Measurements from ENCODE around the gene CDKL5.
"Not testable (repeated sequence)": the region's sequence is repeated elsewhere in the genome, so short reads cannot be mapped to it uniquely, and the experiment has no call there.

The CDKL5 gene

DNA sequence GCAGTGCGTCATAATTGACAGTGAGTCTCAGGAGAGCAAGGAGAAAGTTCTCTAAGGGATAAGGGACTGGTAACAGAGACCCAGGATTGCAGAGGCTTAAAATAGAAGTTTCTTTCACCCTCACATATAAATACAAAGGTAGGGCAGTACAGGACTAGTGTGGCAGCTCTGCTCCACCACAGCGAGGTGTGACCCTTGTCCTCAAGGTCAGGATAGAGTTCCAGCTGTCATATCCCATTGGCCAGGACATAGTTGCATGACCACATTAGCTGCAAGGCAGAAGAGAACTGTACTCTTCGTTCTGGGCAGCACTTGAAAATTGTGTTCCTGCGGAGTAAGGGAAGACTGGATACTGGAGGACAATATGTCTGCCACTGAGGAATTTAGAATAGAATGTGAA lies 152.0 kb downstream of the CDKL5 start:
- DNase-seq, result no peak

DNA sequence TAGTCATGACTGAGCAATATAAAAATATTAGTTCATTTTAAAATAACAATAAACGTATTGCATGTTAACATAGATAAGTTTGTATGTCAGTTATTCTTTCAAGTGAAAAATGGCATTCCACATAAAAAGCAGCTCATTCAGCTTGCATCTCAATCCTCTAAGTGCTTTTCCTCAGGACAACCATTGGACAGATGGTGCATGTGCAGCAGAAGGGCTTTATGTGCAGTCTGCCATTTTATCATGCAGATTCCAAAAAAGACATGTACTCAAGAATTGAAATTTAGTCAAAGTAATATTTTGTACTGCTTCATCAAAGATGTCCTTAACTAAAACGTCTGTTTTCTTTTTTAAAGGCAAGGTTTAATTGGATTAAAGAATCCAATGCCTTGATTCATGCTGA lies 153.1 kb downstream of the CDKL5 start:
- DNase-seq, result no peak

DNA sequence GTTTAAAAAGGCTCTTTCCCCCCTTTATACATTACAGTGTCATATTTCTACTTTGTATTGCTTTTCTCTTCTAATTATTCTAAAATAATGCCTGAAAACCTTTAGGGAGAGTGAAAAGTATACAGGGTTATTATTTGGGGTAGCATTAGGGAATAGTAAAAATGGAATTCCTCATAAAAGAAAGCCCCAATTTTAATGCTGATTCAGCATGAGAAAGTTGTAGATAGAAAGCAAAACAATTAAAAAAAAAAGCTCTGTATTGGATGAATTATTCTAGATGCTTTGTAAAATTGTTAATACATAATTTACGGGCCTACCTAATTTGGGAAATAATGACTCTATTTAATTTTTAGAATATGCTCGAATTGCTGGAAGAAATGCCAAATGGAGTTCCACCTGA lies 154.1 kb downstream of the CDKL5 start:
- no peak for DNase-seq

DNA sequence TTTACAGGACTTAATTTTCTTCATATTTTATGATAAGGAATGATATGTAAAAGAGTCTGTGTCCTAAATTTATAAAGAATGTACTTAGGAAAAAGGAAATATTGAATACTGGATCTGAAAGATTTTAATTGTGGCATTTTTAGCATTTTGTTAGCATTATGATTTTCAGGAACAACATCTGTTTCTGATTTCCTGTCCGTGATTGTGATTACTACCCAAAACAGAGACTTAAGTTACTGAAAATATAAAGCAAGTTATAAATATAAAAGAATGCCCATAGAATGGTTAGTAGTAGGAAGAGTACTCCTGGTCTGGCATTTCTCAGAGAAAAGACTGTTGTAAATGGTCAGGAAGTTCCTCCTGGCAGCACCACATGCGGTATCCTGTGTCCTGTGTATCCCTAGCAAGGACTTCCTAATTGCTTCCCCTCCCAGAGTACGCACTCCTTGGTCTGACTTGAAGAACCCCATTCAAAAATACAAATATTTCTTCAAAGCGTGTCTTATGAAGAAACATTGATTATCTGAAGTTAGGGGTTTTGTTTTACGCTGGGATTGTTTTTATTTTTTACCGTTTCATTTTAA lies 157.6 kb downstream of the CDKL5 start:
- peak; percentile 13 for DNase-seq

GRCh38 chrX:18589292-18589691 lies 163.9 kb downstream of the CDKL5 start:
- DNase-seq, result not testable (repeated sequence)

DNA sequence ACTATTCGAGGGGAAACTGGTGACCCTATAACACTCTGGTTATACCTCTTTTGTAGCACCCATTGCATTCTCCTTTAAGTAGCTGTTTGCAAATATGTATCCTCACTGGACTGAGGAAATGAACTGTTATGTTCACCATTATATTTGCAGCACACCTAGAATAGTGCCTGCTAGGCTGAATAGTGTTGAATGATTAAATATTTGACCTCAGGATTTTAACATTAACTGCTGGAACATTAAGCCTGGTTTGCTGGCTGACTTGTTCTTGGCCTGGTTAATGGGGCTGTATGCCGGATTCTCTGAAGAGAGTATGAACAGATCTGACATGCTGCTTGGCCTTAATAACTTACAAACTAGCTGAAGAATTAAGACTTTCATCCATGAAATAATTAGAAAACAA lies 166.4 kb downstream of the CDKL5 start:
- DNase-seq, result no peak

GRCh38 chrX:18594079-18594478 lies 168.7 kb downstream of the CDKL5 start:
- no peak for DNase-seq

GRCh38 chrX:18596096-18596495 lies 170.7 kb downstream of the CDKL5 start:
- DNase-seq, result no peak

- peak; percentile 46 for DNase-seq
Observed at GRCh38 chrX:18598413-18598812, 173.0 kb downstream of the CDKL5 start.

- no peak for DNase-seq
Observed at GRCh38 chrX:18607966-18608365, 182.6 kb downstream of the CDKL5 start.

DNA sequence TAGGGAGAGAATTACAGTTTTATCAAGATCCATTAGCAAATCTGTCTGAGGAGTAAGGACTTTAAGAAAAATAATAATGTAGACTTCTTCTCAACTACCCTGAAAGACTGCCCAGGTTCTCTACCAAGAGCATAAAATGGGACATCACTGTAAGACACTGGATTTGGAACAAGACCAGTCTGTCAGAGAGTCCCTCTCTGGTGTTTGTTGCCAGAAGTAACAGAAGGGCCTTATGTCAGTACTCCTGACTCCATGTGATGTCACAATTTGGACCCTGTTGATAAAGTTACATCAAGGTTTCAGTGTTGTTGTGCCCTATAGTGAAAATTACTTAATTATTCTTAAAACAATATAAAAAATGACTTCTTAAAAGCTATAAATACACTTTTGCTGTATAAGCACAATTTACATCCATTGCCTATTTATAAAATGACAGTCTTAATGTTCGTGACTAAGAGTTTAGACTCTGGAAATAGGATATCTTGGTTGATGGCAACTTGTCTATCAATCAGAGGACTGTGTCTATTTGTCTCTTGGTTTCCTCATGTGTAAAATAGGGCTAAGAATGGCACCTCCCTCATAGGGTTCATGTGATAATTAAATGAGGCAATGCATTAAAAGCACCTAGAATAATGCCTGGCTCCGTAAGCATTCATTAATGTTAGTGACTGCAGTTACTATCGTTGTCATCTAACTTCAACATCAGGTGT lies 188.7 kb downstream of the CDKL5 start:
- no peak for DNase-seq

GRCh38 chrX:18616688-18617406 lies 191.4 kb downstream of the CDKL5 start:
- DNase-seq, result no peak

DNA sequence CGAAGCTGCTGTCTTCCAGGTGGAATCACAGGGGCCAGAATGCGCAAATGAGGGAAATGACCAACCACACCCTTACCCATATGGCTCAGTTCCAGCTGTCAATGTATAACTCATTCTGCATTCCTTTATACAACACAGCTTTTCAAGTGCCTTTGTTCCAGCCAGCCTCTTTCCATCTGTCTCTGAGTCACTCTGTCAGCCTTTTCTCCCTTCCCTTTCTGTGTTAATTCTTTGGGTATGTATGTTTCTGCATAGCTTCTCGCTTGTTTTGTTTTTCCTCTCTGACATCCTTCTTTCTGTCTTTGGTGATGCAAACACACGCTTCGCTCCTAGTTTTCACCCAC lies 192.0 kb downstream of the CDKL5 start:
- DNase-seq, result peak; percentile 81

DNA sequence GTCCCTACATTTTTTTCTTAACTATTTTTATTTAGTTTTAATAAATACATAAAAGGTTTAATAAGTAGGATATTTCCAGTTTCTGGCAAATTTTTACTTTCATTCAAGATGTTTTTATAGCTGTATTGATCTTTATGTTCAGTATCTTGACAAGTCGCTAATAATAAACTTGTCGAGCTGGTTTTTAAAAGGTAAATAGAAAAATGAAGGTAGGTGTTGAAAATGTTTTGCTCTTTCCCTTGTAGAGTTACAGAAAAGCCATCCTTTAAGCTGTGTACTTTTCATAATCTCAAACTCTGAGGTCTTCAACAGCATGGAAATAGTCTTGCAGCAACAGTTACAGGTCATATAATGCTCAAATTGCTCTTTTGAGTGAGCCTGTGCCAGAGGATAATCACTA lies 193.9 kb downstream of the CDKL5 start:
- no peak for DNase-seq

DNA sequence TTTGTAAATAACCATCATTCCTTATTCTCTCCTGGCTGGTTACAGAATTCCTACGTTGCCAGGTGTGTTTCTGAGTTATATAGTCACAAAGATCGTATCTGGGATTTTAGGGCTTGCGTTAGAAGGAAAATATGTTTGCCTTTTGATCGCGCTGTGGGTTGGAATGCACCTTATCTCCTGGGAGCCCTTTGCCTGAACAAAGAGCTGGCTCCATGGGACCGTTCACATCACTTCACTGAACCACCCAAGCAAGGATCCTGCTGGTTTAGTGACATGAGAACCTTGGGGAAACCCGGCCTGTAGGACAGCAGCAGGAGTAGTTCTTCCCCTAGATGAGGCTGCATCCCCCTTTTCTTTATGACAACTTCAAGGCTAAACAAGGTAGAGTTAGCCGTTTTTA lies 194.9 kb downstream of the CDKL5 start:
- no peak for DNase-seq

GRCh38 chrX:18624599-18624998 lies 199.2 kb downstream of the CDKL5 start:
- DNase-seq, result no peak

DNA sequence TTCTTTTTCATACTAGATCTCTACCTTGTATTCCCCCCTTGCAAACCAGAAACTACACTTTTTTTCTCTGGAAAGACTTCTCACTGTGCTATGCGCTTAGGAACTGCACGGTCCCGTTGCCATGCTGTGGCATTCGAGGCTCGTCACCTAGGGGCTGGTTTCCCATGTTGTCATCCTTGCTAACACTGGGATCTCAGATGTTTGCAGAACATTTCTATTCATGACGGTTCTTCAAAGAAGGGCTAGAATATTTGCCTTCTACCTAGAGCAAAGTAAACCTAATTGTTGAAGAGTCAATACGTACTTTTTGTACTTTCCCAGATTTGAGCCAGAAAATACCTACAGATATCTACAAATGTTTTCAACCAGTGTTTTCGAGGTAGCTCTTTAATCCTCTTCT lies 205.5 kb downstream of the CDKL5 start:
- DNase-seq, result no peak

- no peak for DNase-seq
Observed at GRCh38 chrX:18638398-18638797, 213.0 kb downstream of the CDKL5 start.

DNA sequence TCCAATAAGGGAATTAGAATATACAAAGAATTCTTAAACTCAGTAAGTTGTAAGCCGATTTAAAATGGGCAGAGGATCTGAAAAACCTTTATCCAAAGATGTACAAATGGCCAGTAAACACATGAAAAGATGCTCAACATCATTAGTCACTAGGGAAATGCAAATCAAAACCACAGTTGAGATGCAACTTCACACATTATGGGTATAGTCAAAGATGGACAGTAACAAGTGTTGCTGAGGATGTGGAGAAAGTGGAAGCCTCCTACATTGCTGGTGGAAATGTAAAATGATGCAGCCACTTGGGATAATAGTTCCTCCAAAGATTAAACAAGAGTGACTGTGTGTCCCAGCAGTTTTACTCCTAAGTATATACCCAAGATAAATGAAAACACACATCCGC lies 213.9 kb downstream of the CDKL5 start:
- DNase-seq, result no peak

- peak; percentile 5 for DNase-seq
Observed at GRCh38 chrX:18640686-18641085, 215.3 kb downstream of the CDKL5 start.

DNA sequence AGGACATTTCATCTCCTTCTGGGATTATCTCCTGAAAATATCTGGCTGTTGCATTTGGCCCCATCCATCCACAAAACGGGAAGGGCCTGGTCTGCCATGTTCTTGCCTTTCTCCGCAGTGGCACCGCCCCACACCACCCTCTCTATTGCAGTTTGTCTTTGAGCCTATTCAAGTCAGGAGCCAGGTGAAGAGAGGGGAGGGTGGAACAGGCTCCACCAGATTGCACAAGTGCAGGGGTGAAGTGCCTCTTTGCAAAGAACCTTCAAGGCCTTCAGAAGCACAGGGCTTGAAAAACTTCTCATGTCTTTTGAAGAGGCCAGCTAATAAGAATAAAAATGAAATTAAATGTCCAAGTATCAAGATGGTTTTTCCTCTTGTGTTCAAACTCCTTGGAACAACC lies 217.8 kb downstream of the CDKL5 start:
- DNase-seq, result no peak

DNA sequence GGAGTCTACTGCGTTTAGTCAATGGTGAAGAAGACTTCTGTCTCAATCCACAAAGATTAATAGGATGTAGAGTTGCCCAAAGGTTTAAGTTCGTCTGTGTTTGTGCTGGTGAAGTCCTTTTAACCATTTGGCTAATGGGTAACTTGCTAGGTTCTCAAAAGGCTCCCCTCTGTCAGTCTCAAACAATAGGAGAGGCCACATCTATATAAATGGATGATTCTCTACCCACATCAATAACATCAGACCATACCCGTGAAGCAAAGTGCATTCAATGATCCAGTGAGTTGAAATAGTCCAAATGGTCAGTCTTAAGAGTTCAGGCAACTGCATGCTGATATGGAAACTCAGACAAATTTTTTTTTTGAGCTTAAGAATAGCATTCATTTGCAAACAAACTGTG lies 218.4 kb downstream of the CDKL5 start:
- no peak for DNase-seq

- DNase-seq, result no peak
Observed at GRCh38 chrX:18647621-18648020, 222.2 kb downstream of the CDKL5 start.

DNA sequence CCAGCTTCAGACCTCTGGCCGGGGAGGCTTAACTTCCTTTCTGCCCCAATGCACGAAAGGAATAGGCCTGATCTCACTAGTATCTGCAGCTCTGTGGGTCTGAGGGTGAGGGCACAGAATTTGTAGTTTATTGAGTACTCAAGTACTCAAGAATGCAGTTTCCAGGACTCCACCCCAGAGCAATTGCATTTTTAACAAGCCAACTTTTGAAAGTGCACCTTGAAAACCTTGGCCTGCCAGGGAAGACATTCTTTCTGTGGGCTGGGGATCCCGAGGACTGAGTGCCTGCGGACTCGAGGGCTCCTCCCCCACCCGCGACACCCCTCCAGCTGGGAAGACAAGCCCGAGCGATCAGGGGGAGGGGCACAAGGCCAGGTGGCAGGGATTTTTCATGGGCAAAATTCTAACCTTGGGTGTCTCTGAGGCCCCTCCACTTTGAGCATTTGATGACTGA lies 224.1 kb downstream of the CDKL5 start:
- DNase-seq, result no peak

Measured in fibroblast of skin of abdomen (primary cell).